ENCODE measurements around the gene GLRX5. TPM values are rescaled to one million over a fixed set of nuclear protein-coding genes. Genes with fewer than 3 reads are reported as not detected.

GLRX5 gene
- total RNA-seq, 2 donors from 2014 or later: 21.5 to 49.1 TPM

DNA sequence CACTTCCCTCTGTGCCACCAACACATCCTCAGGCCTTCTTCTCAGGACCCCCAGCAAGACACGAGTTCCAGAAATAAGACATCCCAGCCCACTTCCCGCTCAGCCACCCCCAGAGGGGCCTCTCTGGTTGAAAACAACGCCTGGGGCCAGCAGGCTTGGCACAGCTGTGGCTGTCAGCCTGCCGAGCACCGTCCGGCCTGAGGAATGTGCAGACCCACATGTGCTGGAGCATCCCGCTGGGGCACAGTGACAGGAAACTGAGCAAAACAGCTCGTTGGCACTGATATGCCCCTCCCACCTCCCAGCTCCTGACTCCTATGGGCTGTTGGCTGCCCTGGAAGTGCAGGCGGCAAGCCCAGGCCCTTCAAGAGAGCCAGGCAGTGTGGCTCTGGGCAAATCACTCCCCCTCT is 19.8 kb upstream of the GLRX5 start:
- no peak for TF ChIP-seq POLR2A (IDR thresholded peaks at IDR 0.05)
- TF ChIP-seq, protein P1, sequence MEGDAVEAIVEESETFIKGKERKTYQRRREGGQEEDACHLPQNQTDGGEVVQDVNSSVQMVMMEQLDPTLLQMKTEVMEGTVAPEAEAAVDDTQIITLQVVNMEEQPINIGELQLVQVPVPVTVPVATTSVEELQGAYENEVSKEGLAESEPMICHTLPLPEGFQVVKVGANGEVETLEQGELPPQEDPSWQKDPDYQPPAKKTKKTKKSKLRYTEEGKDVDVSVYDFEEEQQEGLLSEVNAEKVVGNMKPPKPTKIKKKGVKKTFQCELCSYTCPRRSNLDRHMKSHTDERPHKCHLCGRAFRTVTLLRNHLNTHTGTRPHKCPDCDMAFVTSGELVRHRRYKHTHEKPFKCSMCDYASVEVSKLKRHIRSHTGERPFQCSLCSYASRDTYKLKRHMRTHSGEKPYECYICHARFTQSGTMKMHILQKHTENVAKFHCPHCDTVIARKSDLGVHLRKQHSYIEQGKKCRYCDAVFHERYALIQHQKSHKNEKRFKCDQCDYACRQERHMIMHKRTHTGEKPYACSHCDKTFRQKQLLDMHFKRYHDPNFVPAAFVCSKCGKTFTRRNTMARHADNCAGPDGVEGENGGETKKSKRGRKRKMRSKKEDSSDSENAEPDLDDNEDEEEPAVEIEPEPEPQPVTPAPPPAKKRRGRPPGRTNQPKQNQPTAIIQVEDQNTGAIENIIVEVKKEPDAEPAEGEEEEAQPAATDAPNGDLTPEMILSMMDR (IDR thresholded peaks at IDR 0.05): no peak
- ATAC-seq: peak; percentile 13
- no peaks in the 10 kb centered on the region for H3K27me3 ChIP-seq
- H3K9me3 ChIP-seq: no peaks in the 10 kb centered on the region
- no peak overlapping the region for H3K4me3 ChIP-seq
- no peak overlapping the region for H3K27ac ChIP-seq
- 27 to 77% methylated on average over 3 to 7 of the region's 9 CpGs for WGBS, 2 donors
- no peaks in the 10 kb centered on the region for H3K36me3 ChIP-seq (replicated peaks in 1 of 2; ENCODE audit: insufficient read depth in 1 of 2, low read depth in 2 of 2)
- peaks cover 25% of the 10 kb centered on the region for H3K4me1 ChIP-seq
- intact Hi-C loops (cut with DNase I): no loop called here
- DNase-seq: peak in 1 of 4 donors; percentile 29

- Histone ChIP-seq H3K27me3 (no peaks in the 10 kb centered on the region), H3K27ac (peak overlapping the region in 3 of 4 donors; percentile 19 to 61 (median 20)), H3K36me3 (replicated peaks in 1 of 2; ENCODE audit: insufficient read depth in 1 of 2, low read depth in 2 of 2) (no peaks in the 10 kb centered on the region), H3K9me3 (no peaks in the 10 kb centered on the region), H3K4me1 (peaks cover 25% of the 10 kb centered on the region), H3K4me3 (peak overlapping the region; percentile 32 to 48)
- ATAC-seq (peak; percentile 54), DNase-seq (peak; percentile 52 to 72 (median 68))
- no peak for TF ChIP-seq POLR2A (IDR thresholded peaks at IDR 0.05)
- TF ChIP-seq, protein P1 (IDR thresholded peaks at IDR 0.05): peak in 4 of 7 experiments; percentile 31 to 43 (median 38)
- intact Hi-C loops (cut with DNase I): no loop called here
- WGBS, 2 donors: 0 to 4% methylated on average over 17 to 48 of the region's 50 CpGs
Measured at GRCh38 chr14:95515596-95516552, 19.0 kb upstream of the GLRX5 start.

DNA sequence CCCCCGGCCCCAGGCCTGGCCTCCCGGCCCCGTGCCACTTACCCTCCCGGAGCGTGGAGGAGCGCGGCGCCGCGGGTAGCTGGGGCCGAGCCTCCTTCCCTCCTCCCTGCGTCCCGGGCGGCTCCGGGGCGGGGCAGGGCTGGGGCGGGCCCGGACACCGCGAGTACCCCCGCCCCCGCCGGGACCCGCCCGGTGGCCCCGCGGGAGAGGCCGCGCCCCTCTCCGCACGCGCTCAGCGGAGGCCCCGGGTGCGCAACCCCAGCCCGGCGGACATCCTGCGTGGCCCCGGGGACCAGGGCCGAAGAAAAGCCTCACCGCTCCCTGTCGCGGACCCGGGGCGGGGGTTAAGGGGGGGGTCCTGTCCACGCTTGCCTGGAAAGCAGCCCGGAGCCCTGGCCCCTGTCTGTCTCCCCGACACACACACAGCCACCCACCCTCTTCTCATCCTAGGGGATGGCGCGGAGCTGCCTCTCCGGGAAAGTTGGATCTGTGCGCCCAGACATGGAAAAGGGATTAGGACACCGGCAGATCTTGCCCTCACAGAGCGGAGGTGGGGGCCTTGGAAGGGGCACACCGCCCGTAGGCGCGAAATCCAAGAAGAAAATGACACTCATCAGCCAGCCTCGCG is 18.2 kb upstream of the GLRX5 start, which contains the start of gene SYNE3:
Gene SYNE3 (minus strand): TSS at position 97 of the 628 bp plus-strand sequence. CDS start 40,829 bp downstream, outside the sequence.
- no peaks in the 10 kb centered on the region for H3K36me3 ChIP-seq (replicated peaks in 1 of 2; ENCODE audit: insufficient read depth in 1 of 2, low read depth in 2 of 2)
- no peaks in the 10 kb centered on the region for H3K9me3 ChIP-seq
- ATAC-seq: peak; percentile 62
- peak within 1 kb of the TSS; percentile 32 to 48 for H3K4me3 ChIP-seq
- peak in 2 of 4 donors; percentile 50 to 51 for DNase-seq
- H3K27ac ChIP-seq: peak within 1 kb of the TSS; percentile 19 to 61 (median 22)
- no peak for TF ChIP-seq POLR2A (IDR thresholded peaks at IDR 0.05)
- TF ChIP-seq, protein P1 (IDR thresholded peaks at IDR 0.05): no peak
- intact Hi-C loops (cut with DNase I): no loop called here
- no peaks in the 10 kb centered on the region for H3K27me3 ChIP-seq
- WGBS, 2 donors: 7 to 21% methylated on average over 15 to 45 of the region's 60 CpGs
- peaks cover 25% of the 10 kb centered on the region for H3K4me1 ChIP-seq

DNA sequence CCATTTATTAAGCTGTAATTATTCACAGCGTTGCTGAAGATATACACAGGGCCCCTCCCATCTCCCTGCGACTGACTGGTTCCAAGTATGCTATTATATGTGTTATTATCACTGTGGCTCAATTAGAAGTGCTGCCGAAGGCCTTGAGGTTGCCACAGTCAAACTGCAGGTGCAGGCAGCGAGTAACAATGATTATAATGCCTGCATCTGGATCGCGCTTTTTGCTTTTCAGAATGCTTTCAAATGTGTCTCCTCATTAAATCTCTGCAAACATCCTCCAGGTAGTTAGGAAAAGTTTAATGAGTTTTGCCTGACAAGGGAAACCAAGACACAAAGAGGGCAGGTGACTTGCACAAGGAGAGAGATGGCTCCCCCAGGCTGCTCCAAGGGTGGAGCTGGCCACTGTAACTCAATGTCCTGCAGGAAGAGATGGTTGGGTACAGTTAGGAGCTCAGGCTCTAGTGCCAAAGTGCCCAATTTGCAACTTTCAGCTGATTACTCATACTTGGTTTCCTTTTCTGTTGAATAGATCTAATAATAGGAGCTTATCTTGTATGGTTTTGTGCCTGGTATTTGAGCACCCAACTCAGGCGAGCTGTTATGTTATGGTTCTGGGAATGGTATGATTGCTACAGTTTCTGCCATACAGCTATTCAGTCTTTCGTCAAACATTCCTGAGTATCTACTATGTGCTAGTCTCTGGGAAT is 16.7 kb upstream of the GLRX5 start:
- ATAC-seq (no peak), DNase-seq (no peak)
- WGBS, 2 donors: 47 to 64% methylated on average over 8 of the region's 8 CpGs
- Histone ChIP-seq H3K4me3 (no peak overlapping the region), H3K27ac (no peak overlapping the region), H3K27me3 (no peaks in the 10 kb centered on the region), H3K4me1 (peaks cover 29% of the 10 kb centered on the region), H3K36me3 (replicated peaks in 1 of 2; ENCODE audit: insufficient read depth in 1 of 2, low read depth in 2 of 2) (no peaks in the 10 kb centered on the region), H3K9me3 (no peaks in the 10 kb centered on the region)
- intact Hi-C loops (cut with DNase I): no loop called here
- TF ChIP-seq, protein P1 (IDR thresholded peaks at IDR 0.05): no peak
- no peak for TF ChIP-seq POLR2A (IDR thresholded peaks at IDR 0.05)
